ENCODE results near the gene BCL11A. TPM values are rescaled to one million over a fixed set of nuclear protein-coding genes. Genes with fewer than 3 reads are reported as not detected.
A peak's percentile ranks its signal among the peaks of the same experiment; 100 is the strongest.

Gene BCL11A
- polyA plus RNA-seq, 2 of the 4 experiments (the other 2 are of a cell fraction): 0.12 to 0.13 TPM

- FAIRE-seq (no peak), ATAC-seq (peak; percentile 33 to 53), DNase-seq (ENCODE audit: low read depth in 1 of 2, low spot score in 1 of 2) (no peak)
- Histone ChIP-seq H3K4me2 (peak overlapping the region; percentile 99), H3K9me3 (no peaks in the 10 kb centered on the region), H3K27ac (peak overlapping the region in 1 of 2 experiments; percentile 55; a peak in 1 of 6 replicates), H3K4me3 (peak overlapping the region; percentile 63), H3K4me1 (peaks cover 39% of the 10 kb centered on the region)
- under 1% methylated on average over 28 of the region's 28 CpGs for WGBS (ENCODE audit: missing lambda C conversion rate)
- ChIA-PET POLR2A (no interaction called here), CTCF (interaction anchor here (1.4 kb wide), 1 partner anchor 11 kb away, joined by 3 read pairs; no protein-coding TSS in a partner anchor)
- TF ChIP-seq RAD21 (conservative IDR thresholded peaks at IDR 0.05 in 1 of 2, IDR thresholded peaks at IDR 0.05 in 1 of 2): no peak
- no peak for TF ChIP-seq MAZ (IDR thresholded peaks at IDR 0.05; ENCODE audit: borderline replicate concordance, low read depth, low read length)
- no peak for TF ChIP-seq E2F6 (IDR thresholded peaks at IDR 0.05; ENCODE audit: borderline replicate concordance, low read depth)
- no peak for TF ChIP-seq PHF8 (IDR thresholded peaks at IDR 0.05; ENCODE audit: borderline replicate concordance, low read depth)
- no peak for TF ChIP-seq CTCF (IDR thresholded peaks at IDR 0.05)
- TF ChIP-seq RCOR1 (IDR thresholded peaks at IDR 0.05; ENCODE audit: low read depth, low read length): no peak
- no peak for TF ChIP-seq HOXA7 (CRISPR knock-in tag; IDR thresholded peaks at IDR 0.05)
- TF ChIP-seq ZFP36 (IDR thresholded peaks at IDR 0.05; ENCODE audit: borderline replicate concordance, partially characterized antibody): no peak
These were observed 1.2 kb upstream of the BCL11A start for GRCh38 chr2:60554646-60555065.

GRCh38 chr2:60554074-60554645 is 706 bp upstream of the BCL11A start:
- DNase-seq (ENCODE audit: low read depth in 1 of 2, low spot score in 1 of 2): peak in 1 of 2 experiments; percentile 17
- Histone ChIP-seq H3K4me3 (peak overlapping the region; percentile 63), H3K9me3 (no peaks in the 10 kb centered on the region), H3K4me1 (peaks cover 42% of the 10 kb centered on the region), H3K27ac (peak overlapping the region in 1 of 2 experiments; percentile 55; a peak in 2 of 6 replicates), H3K4me2 (peak overlapping the region; percentile 99)
- WGBS (ENCODE audit: missing lambda C conversion rate): 1% methylated on average over 52 of the region's 56 CpGs
- no peak for TF ChIP-seq NFE2L2 (conservative IDR thresholded peaks at IDR 0.05; ENCODE audit: low read length)
- peak; percentile 88; the same call in 1 of the 2 replicates for TF ChIP-seq RNF2 (IDR thresholded peaks at IDR 0.05; ENCODE audit: borderline replicate concordance, low read depth)
- TF ChIP-seq MAFK (IDR thresholded peaks at IDR 0.05; ENCODE audit: partially characterized antibody): no peak
- TF ChIP-seq HDAC2 (IDR thresholded peaks at IDR 0.05): no peak
- peak; percentile 16; the same call in 1 of the 3 replicates for TF ChIP-seq CTCF (IDR thresholded peaks at IDR 0.05)
- no peak for TF ChIP-seq JUNB (IDR thresholded peaks at IDR 0.05)
- no peak for TF ChIP-seq ELK1 (IDR thresholded peaks at IDR 0.05; ENCODE audit: low read depth, low read length)
- TF ChIP-seq HES2 (IDR thresholded peaks at IDR 0.05): no peak
- no peak for TF ChIP-seq PBX3 (IDR thresholded peaks at IDR 0.05)
- no peak for TF ChIP-seq EP300 (IDR thresholded peaks at IDR 0.05)
- no peak for TF ChIP-seq ZC3H11A (IDR thresholded peaks at IDR 0.05)
- peak; percentile 23 to 41 for ATAC-seq
- CTCF ChIA-PET: interaction anchor here (1.2 to 1.4 kb wide), 2 partner anchors 10 to 15 kb away, joined by 3 read pairs; no protein-coding TSS in a partner anchor
- POLR2A ChIA-PET: no interaction called here
- no peak for FAIRE-seq
